Measurements from ENCODE around the gene ZNF518B.
A peak's percentile ranks its signal among the peaks of the same experiment; 100 is the strongest.

ZNF518B gene

GRCh38 chr4:10459305-10459704 is 2.1 kb upstream of the ZNF518B start:
- no peak for DNase-seq (ENCODE audit: low read depth)
- TF ChIP-seq CTCF (conservative IDR thresholded peaks at IDR 0.05; ENCODE audit: control insufficient read depth, insufficient read depth, low read depth, low read length) = no peak
- H3K4me3 ChIP-seq (ENCODE audit: control insufficient read depth, low read depth, low read length) = no peak overlapping the region

- no peak for DNase-seq (ENCODE audit: low read depth)
- no peak overlapping the region for H3K4me3 ChIP-seq (ENCODE audit: control insufficient read depth, low read depth, low read length)
- no peak for TF ChIP-seq CTCF (conservative IDR thresholded peaks at IDR 0.05; ENCODE audit: control insufficient read depth, insufficient read depth, low read depth, low read length)
These were observed 951 bp upstream of the ZNF518B start for GRCh38 chr4:10458177-10458576.

- H3K4me3 ChIP-seq (ENCODE audit: control insufficient read depth, low read depth, low read length) = peak overlapping the region; percentile 57
- TF ChIP-seq CTCF (conservative IDR thresholded peaks at IDR 0.05; ENCODE audit: control insufficient read depth, insufficient read depth, low read depth, low read length) = no peak
- DNase-seq (ENCODE audit: low read depth) = peak; percentile 54
These were observed 501 bp downstream of the ZNF518B start for GRCh38 chr4:10456595-10457254.

- no peak for TF ChIP-seq CTCF (conservative IDR thresholded peaks at IDR 0.05; ENCODE audit: control insufficient read depth, insufficient read depth, low read depth, low read length)
- no peak for DNase-seq (ENCODE audit: low read depth)
- peak overlapping the region; percentile 57 for H3K4me3 ChIP-seq (ENCODE audit: control insufficient read depth, low read depth, low read length)
These were observed 999 bp downstream of the ZNF518B start for GRCh38 chr4:10456260-10456594.

GRCh38 chr4:10455133-10455532 is 2.1 kb downstream of the ZNF518B start:
- DNase-seq (ENCODE audit: low read depth) = no peak
- no peak overlapping the region for H3K4me3 ChIP-seq (ENCODE audit: control insufficient read depth, low read depth, low read length)
- TF ChIP-seq CTCF (conservative IDR thresholded peaks at IDR 0.05; ENCODE audit: control insufficient read depth, insufficient read depth, low read depth, low read length) = no peak

- DNase-seq (ENCODE audit: low read depth) = no peak
- TF ChIP-seq CTCF (conservative IDR thresholded peaks at IDR 0.05; ENCODE audit: control insufficient read depth, insufficient read depth, low read depth, low read length) = no peak
- no peak overlapping the region for H3K4me3 ChIP-seq (ENCODE audit: control insufficient read depth, low read depth, low read length)
These were observed 2.5 kb downstream of the ZNF518B start for GRCh38 chr4:10454726-10455125.

- TF ChIP-seq CTCF (conservative IDR thresholded peaks at IDR 0.05; ENCODE audit: control insufficient read depth, insufficient read depth, low read depth, low read length) = no peak
- H3K4me3 ChIP-seq (ENCODE audit: control insufficient read depth, low read depth, low read length) = no peak overlapping the region
- DNase-seq (ENCODE audit: low read depth) = no peak
These were observed 3.1 kb downstream of the ZNF518B start for GRCh38 chr4:10454121-10454520.
